ENCODE data around the gene SPRTN.

- TF ChIP-seq CTCF (IDR thresholded peaks at IDR 0.05) (no peak), EP300 (IDR thresholded peaks at IDR 0.05) (no peak), POLR2AphosphoS5 (IDR thresholded peaks at IDR 0.05) (no peak)
Measured at GRCh38 chr1:231335663-231336602, 2.2 kb upstream of the SPRTN start.
